NOMO-1 treated with DMSO at 0.1 percent for 48 hours (cell line): Measurements from ENCODE around the gene DMD.
"Not testable (repeated sequence)": the region's sequence is repeated elsewhere in the genome, so short reads cannot be mapped to it uniquely, and the experiment has no call there.

ENCODE experiments used
- DNase-seq: peaks from one replicate; lab custom pipeline; 2025; ENCODE audit not compliant: unreplicated experiment; lab: John Stamatoyannopoulos, UW

The DMD gene

GRCh38 chrX:33156152-33156726 is 55.1 kb downstream of the DMD start:
- no peak for DNase-seq

DNA sequence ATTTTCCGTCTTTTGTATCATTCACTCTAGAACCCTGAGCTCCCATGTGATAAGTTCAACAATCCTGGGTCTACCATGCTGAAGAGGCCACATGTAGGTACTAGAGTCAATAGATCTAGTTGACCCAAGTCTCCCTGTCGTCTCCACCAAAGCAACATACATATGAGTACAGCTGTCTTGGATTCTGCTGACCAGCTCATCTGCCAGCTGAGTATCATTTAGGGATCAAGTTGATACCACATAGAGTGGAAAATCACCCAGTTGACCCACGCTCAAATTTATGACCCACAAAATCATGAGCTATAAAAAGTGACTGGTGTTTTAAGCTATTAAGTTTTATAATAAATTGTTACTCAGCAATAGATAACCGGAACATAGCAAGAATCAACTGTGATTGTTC is 61.8 kb downstream of the DMD start:
- DNase-seq, result no peak

GRCh38 chrX:33149085-33149484 is 62.3 kb downstream of the DMD start:
- no peak for DNase-seq

DNA sequence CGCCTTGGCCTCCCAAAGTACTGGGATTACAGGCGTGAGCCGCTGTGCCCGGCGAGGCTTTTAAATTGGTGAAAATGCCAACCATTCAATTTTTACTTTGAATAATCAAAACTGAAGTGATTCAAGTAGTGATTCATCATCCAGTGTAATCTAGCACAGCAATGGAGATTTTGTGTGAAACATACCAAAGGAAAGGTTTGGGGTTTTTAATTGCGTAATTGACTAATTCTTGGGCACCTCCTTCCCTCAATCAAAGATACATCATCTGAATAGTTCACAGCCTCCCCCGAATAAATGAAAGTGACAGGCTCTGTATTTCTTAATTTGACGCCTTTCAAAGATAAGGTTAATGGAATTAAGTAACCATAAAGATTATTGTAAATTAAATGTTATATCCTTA is 69.0 kb downstream of the DMD start:
- DNase-seq, result no peak

DNA sequence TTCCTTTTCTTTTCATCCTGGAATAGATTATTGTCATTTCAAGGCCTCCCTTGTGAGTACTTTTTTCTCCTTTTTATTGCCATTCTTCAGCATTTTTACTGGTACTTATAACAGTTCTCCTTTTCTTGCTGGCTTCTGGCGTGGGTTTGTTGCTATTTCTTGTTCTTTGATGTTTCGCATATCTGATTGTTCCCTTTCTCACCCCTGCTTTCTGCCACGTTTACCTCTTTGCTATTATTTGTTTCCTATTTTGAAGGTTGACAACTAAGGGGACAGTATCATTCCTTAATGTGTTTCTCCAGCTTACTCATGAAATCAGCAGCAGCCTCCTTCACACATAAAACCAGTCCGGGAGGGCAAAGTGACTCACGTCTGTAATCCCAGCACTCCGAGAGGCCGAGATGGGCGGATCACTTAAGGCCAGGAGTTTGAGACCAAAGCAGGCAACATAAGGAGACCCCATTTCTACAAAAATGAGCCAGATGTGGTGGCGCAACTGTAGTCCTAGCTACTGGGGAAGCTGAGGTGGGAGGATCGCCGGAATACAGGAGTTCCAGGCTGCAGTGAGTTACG is 72.6 kb downstream of the DMD start:
- no peak for DNase-seq

DNA sequence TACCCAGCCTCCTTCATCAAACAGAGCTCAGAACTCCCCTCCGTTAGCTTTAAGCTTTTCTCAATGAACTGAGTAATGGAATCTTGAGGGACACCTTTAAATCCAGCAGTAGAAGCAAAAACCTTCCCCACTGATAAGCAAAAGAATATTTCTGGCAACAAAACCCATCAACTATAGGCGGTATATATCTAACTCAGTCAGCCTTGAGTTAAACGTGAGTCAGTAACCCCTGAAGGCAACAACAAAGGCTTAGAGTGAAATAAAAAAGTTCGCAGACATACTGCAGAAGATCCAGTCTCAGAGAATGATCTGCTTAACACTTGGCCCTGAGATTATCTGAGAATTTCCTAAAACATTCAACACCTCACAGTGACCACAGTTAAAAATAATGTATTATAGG is 77.2 kb downstream of the DMD start:
- DNase-seq, result no peak

DNA sequence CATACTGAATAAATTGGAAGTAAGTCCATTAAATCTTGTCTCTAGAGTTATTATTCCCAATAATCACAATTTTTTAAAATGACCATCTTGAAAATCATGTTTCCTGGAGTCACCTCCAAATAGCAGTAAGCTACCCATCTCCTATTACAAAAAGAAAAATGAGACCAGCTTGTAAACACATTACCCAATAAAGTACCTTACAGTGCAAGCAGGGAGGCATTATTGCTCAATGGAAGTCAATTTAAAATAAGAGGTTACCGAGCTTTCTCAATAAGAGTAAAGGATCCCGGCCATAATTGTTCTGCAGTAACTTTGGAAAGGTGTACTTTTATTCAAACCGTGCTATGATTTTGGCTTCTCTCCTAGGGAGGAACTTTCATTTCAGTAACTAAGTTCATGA is 78.0 kb downstream of the DMD start:
- no peak for DNase-seq

GRCh38 chrX:33132569-33132968 is 78.8 kb downstream of the DMD start:
- no peak for DNase-seq

DNA sequence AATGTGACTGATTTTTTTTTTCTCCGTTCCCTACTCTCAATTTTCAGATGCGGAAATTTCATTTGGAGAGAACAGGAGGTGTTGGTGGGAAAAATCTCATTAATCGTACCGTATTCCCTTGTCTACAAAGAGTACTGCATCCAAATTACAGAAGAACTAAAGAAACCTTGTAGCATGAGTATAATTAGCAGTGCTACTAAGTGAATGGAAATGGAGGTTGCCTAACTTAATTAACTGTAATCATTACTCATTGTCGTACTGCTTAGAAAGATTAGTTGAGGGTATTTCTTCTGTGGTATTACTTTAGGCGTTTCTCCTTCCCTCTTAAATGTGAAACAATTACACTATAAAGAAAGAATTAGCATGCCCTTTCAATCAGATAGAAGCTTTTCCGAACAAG is 81.7 kb downstream of the DMD start:
- no peak for DNase-seq

- no peak for DNase-seq
These were observed 83.1 kb downstream of the DMD start for GRCh38 chrX:33128048-33128805.

GRCh38 chrX:33126469-33126868 is 84.9 kb downstream of the DMD start:
- DNase-seq, result no peak

DNA sequence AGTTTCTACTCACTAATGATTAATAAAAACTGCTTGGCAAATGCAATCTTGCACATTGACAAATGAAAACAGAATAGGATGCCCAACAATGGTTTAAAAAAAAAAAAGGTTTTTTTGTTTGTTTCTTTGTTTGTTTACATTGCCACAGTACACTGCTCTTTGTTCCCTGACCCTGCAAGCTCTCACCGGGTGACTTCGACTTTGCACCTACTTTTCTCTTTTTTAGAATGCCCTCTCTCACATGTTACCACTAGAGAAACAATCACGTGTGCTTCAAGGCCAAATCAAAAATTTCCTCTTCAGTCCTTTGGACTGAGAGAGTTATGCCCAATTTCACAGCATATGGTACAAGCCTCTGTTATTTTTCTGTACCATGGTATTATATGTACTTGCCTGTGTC is 101.5 kb downstream of the DMD start:
- no peak for DNase-seq

- DNase-seq, result no peak
These were observed 104.6 kb downstream of the DMD start for GRCh38 chrX:33106737-33107136.

DNA sequence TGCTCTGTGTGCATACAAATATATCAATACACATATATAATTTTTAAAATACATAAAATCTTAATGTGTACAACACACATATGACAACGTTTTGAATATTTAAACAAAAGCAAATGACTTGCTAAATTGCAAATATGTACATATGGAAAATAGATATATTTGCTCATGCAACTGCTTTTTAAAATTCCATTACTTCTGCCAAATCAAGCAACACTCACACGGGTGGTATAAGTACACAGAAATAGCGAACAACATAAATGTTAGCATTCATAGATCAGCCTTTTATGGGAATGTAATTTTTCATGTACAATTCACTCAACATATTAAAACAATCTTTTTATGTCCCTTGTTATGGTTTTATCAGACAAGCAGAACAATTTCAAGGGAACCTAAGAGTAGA is 116.3 kb downstream of the DMD start:
- DNase-seq, result no peak

- DNase-seq, result no peak
These were observed 123.9 kb downstream of the DMD start for GRCh38 chrX:33087411-33087810.

DNA sequence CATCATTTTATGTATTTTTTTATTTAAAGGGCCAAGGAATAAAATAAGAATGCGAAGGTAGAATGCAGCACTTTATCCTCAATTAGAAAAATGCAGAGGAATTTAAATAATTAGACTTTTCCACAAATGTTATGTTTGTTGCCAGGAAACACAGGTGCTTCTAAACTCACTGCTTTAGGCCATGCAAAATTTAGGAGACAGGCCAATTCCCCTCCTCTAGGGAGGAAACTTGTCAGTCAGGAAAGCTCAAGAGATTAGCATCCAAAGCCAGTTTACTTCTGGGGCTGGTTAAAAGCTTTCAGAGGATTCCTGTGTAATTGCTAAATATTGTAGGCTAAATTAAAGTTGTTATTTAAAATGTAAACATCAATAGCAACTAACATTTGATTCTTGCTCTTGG is 124.5 kb downstream of the DMD start:
- DNase-seq, result no peak

GRCh38 chrX:33082371-33082770 is 129.0 kb downstream of the DMD start:
- DNase-seq, result no peak

DNA sequence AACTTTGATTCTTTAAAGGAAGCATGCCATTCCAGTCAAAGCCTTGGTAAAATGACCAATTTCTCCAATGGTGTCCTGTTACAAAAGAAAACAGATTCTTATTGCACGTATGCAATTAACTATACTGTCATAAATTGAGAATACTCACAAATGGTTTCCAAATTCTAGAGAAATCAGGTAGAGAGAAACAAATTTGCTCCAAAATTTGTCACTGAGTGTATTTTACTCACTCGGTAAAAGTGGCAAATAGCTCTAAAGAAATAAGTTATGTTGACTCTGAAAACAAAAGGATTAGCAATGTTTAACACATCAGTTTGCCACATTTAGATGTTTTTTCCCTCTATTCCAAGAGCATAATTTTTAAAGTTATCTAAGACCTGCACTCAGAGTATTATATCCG is 133.1 kb downstream of the DMD start:
- no peak for DNase-seq

DNA sequence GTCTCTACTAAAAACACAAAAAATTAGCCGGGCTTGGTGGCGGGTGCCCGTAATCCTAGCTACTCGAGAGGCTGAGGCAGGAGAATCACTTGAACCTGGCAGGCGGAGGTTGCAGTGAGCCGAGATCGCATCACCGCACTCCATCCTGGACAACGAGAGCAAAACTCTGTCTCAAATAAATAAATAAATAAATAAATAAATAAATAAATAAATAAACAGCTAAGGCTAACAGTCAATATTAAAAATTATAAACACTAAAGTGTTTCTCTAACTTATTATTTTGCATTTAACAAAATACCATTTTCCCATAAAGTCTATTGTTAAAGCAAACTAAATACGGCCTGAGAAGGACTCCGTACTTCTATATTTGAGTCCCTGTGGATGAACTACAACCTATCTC is 137.7 kb downstream of the DMD start:
- not testable (repeated sequence) for DNase-seq

GRCh38 chrX:33065415-33065814 is 145.9 kb downstream of the DMD start:
- DNase-seq, result no peak

DNA sequence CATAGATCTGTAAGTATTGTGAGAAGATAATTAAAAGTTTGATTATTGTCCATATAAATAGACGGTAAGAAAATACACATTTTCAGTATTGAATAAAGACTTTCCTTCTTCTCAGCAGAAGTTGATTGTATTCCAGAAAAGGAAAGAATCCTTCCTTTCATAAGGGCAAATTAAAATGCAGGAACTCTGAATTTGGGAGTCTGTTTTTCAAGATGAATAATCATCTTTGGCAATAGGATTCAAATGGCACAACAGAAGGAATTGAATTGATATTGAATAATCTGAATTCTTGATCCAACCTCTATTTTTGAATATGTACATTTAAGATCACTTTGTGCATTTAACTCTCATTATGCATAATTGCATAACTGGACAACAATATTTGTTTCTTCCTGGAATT is 149.3 kb downstream of the DMD start:
- no peak for DNase-seq

GRCh38 chrX:33053001-33053400 is 158.3 kb downstream of the DMD start:
- no peak for DNase-seq

GRCh38 chrX:33045882-33046281 is 165.5 kb downstream of the DMD start:
- DNase-seq, result no peak
